HepG2 (cell line): ENCODE results near the gene TM4SF4.

Experiments used
- EZH2 ChIP-seq: conservative IDR thresholded peaks from 2 replicates; pipeline ENCODE4 v1.6.1; 2012; ENCODE audit warnings: mild to moderate bottlenecking, low read depth, low read length, moderate library complexity
- HDAC2 ChIP-seq: sonication (generic); formaldehyde crosslinking; IDR thresholded peaks from 2 replicates; pipeline ENCODE4 v1.4.0; 2020; ENCODE audit warnings: missing genetic modification reagents
- POLR2A ChIP-seq, 2 experiments: IDR thresholded peaks; 2 replicates each; pipeline ENCODE4 v1.6.1; 2011; ENCODE audit warnings: low read depth in 2 of 2, low read length in 2 of 2, mild to moderate bottlenecking in 1 of 2, moderate library complexity in 1 of 2; ENCODE audit not compliant: insufficient read depth in 1 of 2
- SP4 ChIP-seq: sonication (generic); formaldehyde crosslinking; IDR thresholded peaks from 2 replicates; pipeline ENCODE4 v1.8.1; 2023; ENCODE audit warnings: mild to moderate bottlenecking, missing genetic modification reagents
- TARDBP ChIP-seq: sonication (generic); formaldehyde crosslinking; IDR thresholded peaks from 2 replicates; pipeline ENCODE4 v1.8.0; 2022; ENCODE audit warnings: mild to moderate bottlenecking, missing genetic modification reagents
- UBTF ChIP-seq: sonication (generic); formaldehyde crosslinking; IDR thresholded peaks from 2 replicates; pipeline ENCODE4 v1.4.0; 2020; ENCODE audit warnings: mild to moderate bottlenecking, missing genetic modification reagents
- ZNF772 ChIP-seq: sonication (generic); formaldehyde crosslinking; IDR thresholded peaks from 2 replicates; pipeline ENCODE4 v1.5.0; 2020; ENCODE audit warnings: mild to moderate bottlenecking, missing genetic modification reagents
- TF ChIP-seq, protein P1 (sequence below): sonication (generic); formaldehyde crosslinking; IDR thresholded peaks from 2 replicates; pipeline ENCODE4 v1.5.0; 2020; ENCODE audit warnings: mild to moderate bottlenecking, missing genetic modification reagents, moderate library complexity

DNA sequence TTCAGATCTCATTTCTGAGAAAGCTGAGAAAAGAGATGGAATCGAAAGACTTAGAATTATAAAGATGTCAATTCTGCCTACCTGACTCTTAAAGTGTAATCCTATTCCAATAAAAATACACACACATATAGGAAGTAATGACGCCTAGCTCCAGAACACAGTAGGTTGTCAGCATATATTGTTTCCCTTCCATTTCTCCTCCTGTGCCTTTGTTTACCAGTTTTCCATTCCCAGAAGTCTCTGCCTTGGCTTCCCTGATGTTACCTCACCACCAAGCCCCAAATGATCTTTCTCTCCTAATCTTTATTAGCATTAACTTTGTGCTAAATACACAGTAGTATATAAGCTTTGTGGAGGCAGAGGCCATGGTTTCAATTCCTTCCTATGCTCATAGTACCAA is 40.0 kb downstream of the TM4SF4 start:
- TF ChIP-seq TARDBP (CRISPR knock-in tag) (no peak), HDAC2 (CRISPR knock-in tag) (no peak), EZH2 (no peak), SP4 (CRISPR knock-in tag) (no peak), ZNF772 (no peak), UBTF (CRISPR knock-in tag) (no peak), POLR2A (IDR thresholded peaks at IDR 0.05; ENCODE audit: insufficient read depth in 1 of 2, low read depth in 2 of 2, low read length in 2 of 2) (no peak)
- TF ChIP-seq, protein P1, sequence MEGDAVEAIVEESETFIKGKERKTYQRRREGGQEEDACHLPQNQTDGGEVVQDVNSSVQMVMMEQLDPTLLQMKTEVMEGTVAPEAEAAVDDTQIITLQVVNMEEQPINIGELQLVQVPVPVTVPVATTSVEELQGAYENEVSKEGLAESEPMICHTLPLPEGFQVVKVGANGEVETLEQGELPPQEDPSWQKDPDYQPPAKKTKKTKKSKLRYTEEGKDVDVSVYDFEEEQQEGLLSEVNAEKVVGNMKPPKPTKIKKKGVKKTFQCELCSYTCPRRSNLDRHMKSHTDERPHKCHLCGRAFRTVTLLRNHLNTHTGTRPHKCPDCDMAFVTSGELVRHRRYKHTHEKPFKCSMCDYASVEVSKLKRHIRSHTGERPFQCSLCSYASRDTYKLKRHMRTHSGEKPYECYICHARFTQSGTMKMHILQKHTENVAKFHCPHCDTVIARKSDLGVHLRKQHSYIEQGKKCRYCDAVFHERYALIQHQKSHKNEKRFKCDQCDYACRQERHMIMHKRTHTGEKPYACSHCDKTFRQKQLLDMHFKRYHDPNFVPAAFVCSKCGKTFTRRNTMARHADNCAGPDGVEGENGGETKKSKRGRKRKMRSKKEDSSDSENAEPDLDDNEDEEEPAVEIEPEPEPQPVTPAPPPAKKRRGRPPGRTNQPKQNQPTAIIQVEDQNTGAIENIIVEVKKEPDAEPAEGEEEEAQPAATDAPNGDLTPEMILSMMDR, result no peak
